ENCODE data around the gene RAD51B. TPM values are rescaled to one million over a fixed set of nuclear protein-coding genes. Genes with fewer than 3 reads are reported as not detected.

Gene RAD51B
- total RNA-seq, 1 donor from 2014 or later: 16.7 TPM

DNA sequence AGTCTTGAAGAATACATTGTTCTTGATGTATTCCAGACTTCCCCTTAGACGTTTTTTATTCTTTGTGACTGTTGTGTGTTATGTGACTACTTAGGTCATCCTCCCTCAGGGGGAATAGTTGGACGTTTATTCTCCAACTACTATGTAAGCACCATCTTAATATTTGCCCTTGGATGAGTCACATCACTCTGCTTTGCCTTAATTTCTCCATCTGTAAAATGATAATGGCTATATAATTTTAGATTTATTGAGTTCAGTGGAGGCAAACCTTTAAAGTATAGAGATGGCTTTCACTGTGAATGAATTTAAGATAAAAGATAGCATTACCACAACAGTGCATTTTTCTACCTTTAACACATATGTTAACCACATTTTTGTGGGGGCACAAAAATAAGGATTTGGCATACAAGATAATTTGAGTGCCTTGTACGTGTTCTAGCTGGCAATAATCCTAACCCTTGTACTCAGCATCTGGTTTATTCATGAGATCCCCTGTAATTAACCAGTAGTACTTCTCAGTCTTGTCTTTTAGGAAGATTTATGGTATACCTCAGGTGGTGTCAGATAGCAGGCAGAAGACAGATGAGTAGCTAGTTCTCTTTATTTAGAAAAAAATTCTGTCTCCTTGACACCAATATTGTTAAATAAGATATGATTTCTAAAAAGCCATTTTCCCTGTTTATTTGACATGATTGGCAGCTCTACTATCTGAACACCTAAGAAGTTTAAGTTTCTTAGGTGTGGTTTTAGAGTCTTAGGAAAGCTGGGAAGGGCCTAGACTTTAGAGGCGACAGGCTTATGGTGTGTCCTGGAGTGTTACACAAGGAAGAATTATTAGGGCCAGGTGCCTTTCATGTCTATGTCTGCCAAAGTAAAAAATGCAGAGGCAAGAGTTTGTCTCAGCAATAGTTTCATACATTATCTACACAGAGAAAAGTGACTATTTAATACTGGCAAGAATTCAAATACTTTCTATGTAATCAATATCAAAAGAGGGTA, 152.3 kb downstream of the RAD51B start:
- Mint-ChIP-seq H3K27ac (ENCODE audit: unreplicated experiment) (no peak overlapping the region), H3K4me3 (no peak overlapping the region), H3K27me3 (ENCODE audit: low read depth) (no peaks in the 10 kb centered on the region), H3K9me3 (no peaks in the 10 kb centered on the region), H3K36me3 (ENCODE audit: low read depth) (peaks cover 6% of the 10 kb centered on the region), H3K4me1 (no peaks in the 10 kb centered on the region)
- no peak for DNase-seq (ENCODE audit: low read depth, low spot score)
- TF ChIP-seq, protein P1, sequence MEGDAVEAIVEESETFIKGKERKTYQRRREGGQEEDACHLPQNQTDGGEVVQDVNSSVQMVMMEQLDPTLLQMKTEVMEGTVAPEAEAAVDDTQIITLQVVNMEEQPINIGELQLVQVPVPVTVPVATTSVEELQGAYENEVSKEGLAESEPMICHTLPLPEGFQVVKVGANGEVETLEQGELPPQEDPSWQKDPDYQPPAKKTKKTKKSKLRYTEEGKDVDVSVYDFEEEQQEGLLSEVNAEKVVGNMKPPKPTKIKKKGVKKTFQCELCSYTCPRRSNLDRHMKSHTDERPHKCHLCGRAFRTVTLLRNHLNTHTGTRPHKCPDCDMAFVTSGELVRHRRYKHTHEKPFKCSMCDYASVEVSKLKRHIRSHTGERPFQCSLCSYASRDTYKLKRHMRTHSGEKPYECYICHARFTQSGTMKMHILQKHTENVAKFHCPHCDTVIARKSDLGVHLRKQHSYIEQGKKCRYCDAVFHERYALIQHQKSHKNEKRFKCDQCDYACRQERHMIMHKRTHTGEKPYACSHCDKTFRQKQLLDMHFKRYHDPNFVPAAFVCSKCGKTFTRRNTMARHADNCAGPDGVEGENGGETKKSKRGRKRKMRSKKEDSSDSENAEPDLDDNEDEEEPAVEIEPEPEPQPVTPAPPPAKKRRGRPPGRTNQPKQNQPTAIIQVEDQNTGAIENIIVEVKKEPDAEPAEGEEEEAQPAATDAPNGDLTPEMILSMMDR (conservative IDR thresholded peaks at IDR 0.05): no peak

DNA sequence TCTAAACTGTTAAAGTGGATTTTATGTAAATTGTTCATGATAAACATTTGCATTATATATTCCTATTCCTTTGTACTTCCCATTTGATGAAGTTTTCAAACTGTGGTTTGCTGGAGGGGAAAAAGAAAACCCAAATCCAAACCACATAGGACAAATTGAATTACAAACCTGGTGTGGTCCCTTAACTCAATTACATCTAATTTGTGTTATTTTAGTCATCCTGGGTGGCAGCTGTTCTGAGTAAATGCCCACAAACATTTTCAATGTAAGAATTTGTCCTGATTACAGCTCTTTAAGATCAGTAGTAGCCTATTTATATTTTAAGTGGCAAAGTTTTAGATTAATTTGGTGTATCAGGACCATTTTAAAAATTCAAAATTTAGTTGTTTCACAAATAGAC, 153.9 kb downstream of the RAD51B start:
- Mint-ChIP-seq H3K4me3 (no peak overlapping the region), H3K36me3 (ENCODE audit: low read depth) (peaks cover 4% of the 10 kb centered on the region), H3K27me3 (ENCODE audit: low read depth) (no peaks in the 10 kb centered on the region), H3K9me3 (no peaks in the 10 kb centered on the region), H3K4me1 (no peaks in the 10 kb centered on the region), H3K27ac (ENCODE audit: unreplicated experiment) (no peak overlapping the region)
- TF ChIP-seq, protein P1 (conservative IDR thresholded peaks at IDR 0.05): no peak
- DNase-seq (ENCODE audit: low read depth, low spot score): no peak

DNA sequence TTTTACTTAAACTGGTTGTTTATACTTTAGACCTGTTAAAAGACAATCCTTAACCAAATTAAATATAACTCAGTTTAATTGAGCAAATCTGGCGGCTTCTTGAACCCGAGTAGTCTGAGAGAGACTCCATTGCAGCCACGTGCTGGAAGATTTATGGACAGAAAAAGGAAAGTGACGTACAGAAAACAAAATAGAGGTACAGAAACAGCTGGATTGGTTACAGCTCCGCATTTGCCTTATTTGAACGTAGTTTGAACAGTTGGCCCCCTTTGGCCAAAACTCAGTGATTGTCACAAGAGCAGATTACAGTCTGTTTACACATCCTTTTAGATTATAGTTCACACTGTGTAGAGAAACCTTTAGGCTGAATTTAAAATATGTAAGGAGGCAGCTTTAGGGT, 155.9 kb downstream of the RAD51B start:
- DNase-seq (ENCODE audit: low read depth, low spot score): no peak
- Mint-ChIP-seq H3K27ac (ENCODE audit: unreplicated experiment) (no peak overlapping the region), H3K9me3 (no peaks in the 10 kb centered on the region), H3K36me3 (ENCODE audit: low read depth) (no peaks in the 10 kb centered on the region), H3K4me3 (no peak overlapping the region), H3K4me1 (no peaks in the 10 kb centered on the region), H3K27me3 (ENCODE audit: low read depth) (no peaks in the 10 kb centered on the region)
- TF ChIP-seq, protein P1 (conservative IDR thresholded peaks at IDR 0.05): no peak

DNA sequence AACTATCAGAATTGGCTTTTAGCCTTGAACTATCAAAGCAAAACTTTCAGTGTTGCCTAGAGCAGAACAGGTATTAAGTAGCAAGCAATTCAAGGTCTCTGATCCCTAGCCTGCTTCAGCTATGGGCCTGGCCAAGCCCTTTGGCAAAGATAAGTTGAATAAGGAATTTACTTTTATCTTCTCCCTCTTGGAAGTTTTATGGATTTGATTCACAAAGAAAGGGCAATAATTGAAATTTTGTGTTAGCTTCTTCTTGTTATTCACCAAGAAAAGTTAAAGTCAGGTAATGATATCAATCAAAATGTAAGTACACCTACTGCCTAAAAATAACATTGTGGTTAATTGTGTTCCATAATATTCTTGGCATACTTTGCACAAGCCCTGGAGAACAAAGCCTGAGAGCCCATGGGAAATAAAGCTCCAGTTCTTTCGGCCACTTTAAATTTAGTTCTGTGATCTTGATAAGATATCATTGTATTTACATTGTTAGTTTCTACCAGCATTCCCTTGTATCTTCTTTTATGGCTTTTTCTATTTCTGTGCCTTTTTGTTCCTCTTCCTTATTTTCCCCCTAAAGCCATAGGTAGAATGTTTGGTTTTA, 158.0 kb downstream of the RAD51B start:
- no peaks in the 10 kb centered on the region for H3K4me1 Mint-ChIP-seq
- no peak overlapping the region for H3K27ac Mint-ChIP-seq (ENCODE audit: unreplicated experiment)
- no peak for DNase-seq (ENCODE audit: low read depth, low spot score)
- H3K36me3 Mint-ChIP-seq (ENCODE audit: low read depth): no peaks in the 10 kb centered on the region
- TF ChIP-seq, protein P1 (conservative IDR thresholded peaks at IDR 0.05): no peak
- no peaks in the 10 kb centered on the region for H3K9me3 Mint-ChIP-seq
- H3K4me3 Mint-ChIP-seq: no peak overlapping the region
- no peaks in the 10 kb centered on the region for H3K27me3 Mint-ChIP-seq (ENCODE audit: low read depth)

DNA sequence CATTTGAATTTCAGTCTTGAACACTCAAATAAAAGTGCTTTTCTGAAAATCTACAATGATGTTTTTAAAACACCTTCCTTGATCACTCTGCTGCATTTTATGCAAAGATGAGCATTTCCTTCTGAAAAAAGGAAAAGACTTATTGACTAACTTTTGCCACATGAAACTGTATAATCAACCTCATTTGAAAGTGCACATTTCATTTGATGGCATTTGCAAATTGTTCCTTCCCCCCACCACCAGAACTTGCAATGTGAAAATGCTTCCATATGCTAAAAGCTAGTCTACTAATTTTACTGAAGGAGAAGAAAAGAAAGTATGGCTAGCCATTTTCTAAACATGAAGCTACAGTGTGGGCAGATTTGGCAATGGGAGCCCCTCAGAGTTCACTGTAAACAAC, 159.2 kb downstream of the RAD51B start:
- Mint-ChIP-seq H3K27me3 (ENCODE audit: low read depth) (no peaks in the 10 kb centered on the region), H3K4me3 (no peak overlapping the region), H3K4me1 (no peaks in the 10 kb centered on the region), H3K9me3 (no peaks in the 10 kb centered on the region), H3K36me3 (ENCODE audit: low read depth) (no peaks in the 10 kb centered on the region), H3K27ac (ENCODE audit: unreplicated experiment) (no peak overlapping the region)
- no peak for DNase-seq (ENCODE audit: low read depth, low spot score)
- TF ChIP-seq, protein P1 (conservative IDR thresholded peaks at IDR 0.05): no peak
